ENCODE measurements around the gene HMCN2.

- TF ChIP-seq POLR2A (IDR thresholded peaks at IDR 0.05; ENCODE audit: low read length): no peak
- no peak for TF ChIP-seq GATA1 (IDR thresholded peaks at IDR 0.05; ENCODE audit: low read depth, low read length)
Measured at GRCh38 chr9:130407916-130408663, 142.5 kb downstream of the HMCN2 start.

All from erythroblast (primary cell).